GM23338 (cell line): ENCODE measurements around the gene MLF2. TPM values are rescaled to one million over a fixed set of nuclear protein-coding genes. Genes with fewer than 3 reads are reported as not detected.

Source experiments
- ATAC-seq: fragments of 200-7000 bp; cut with Tn5 transposase; 3 replicates; pipeline ENCODE4 v1.9.1; 2020
- DNase-seq: peaks from one replicate; pipeline ENCODE4 v3.0.0-alpha.2; 2015; ENCODE audit warnings: low spot score
- H2AFZ ChIP-seq: fragments of 200-600 bp; sonication (generic); 2 replicates; pipeline ENCODE4 v1.8.0; 2016; ENCODE audit warnings: antibody characterized with exemption, mild to moderate bottlenecking, moderate library complexity
- H3F3A ChIP-seq: fragments of 200-600 bp; sonication (generic); replicated peaks from 2 replicates; pipeline ENCODE4 v1.8.0; 2017; ENCODE audit warnings: antibody characterized with exemption, mixed run types, low read depth
- H3K27ac ChIP-seq: fragments of 200-600 bp; sonication (generic); 2 replicates; pipeline ENCODE4 v1.6.1; 2016; ENCODE audit warnings: low read depth
- H3K27me3 ChIP-seq: fragments of 200-600 bp; sonication (generic); 2 replicates; pipeline ENCODE4 v1.8.0; 2016; ENCODE audit warnings: mild to moderate bottlenecking, mixed run types, moderate library complexity; ENCODE audit not compliant: insufficient read depth
- H3K36me3 ChIP-seq: fragments of 200-600 bp; sonication (generic); 2 replicates; pipeline ENCODE4 v1.8.0; 2016; ENCODE audit warnings: mild to moderate bottlenecking; ENCODE audit not compliant: insufficient read depth
- H3K4me1 ChIP-seq: fragments of 200-600 bp; sonication (generic); 2 replicates; pipeline ENCODE4 v1.8.0; 2016; ENCODE audit warnings: mild to moderate bottlenecking, moderate library complexity; ENCODE audit not compliant: insufficient read depth
- H3K4me2 ChIP-seq: fragments of 200-600 bp; sonication (generic); 2 replicates; pipeline ENCODE4 v1.7.1; 2017; ENCODE audit warnings: mixed run types
- H3K4me3 ChIP-seq: fragments of 200-600 bp; sonication (generic); 2 replicates; pipeline ENCODE4 v1.6.1; 2016; ENCODE audit warnings: mixed run types
- H3K79me2 ChIP-seq: fragments of 200-600 bp; sonication (generic); replicated peaks from 2 replicates; pipeline ENCODE4 v1.8.0; 2017; ENCODE audit warnings: mild to moderate bottlenecking; ENCODE audit not compliant: insufficient read depth
- H3K9me2 ChIP-seq: fragments of 200-600 bp; sonication (generic); 2 replicates; pipeline ENCODE4 v1.8.0; 2017; ENCODE audit not compliant: insufficient read depth
- H4K20me1 ChIP-seq: fragments of 200-600 bp; sonication (generic); replicated peaks from 2 replicates; pipeline ENCODE4 v1.8.0; 2017; ENCODE audit warnings: mild to moderate bottlenecking; ENCODE audit not compliant: insufficient read depth
- H3K27ac Mint-ChIP-seq: 2 replicates; pipeline ENCODE4 v1.8.0; 2020; ENCODE audit warnings: inconsistent platforms, mild to moderate bottlenecking, moderate library complexity, mixed read lengths
- H3K27me3 Mint-ChIP-seq: 3 replicates; pipeline ENCODE4 v1.8.0; 2022; ENCODE audit warnings: low read depth, mild to moderate bottlenecking, moderate library complexity, mixed read lengths, inconsistent platforms; ENCODE audit not compliant: insufficient read depth, poor library complexity
- H3K36me3 Mint-ChIP-seq: 3 replicates; pipeline ENCODE4 v1.8.0; 2021; ENCODE audit warnings: low read depth, mild to moderate bottlenecking, inconsistent platforms, moderate library complexity, mixed read lengths
- H3K4me1 Mint-ChIP-seq: 3 replicates; pipeline ENCODE4 v1.8.0; 2020; ENCODE audit warnings: mild to moderate bottlenecking, inconsistent platforms, mixed read lengths
- H3K4me3 Mint-ChIP-seq: 3 replicates; pipeline ENCODE4 v1.8.0; 2021; ENCODE audit warnings: moderate library complexity, mild to moderate bottlenecking, inconsistent platforms, mixed read lengths
- H3K9me3 Mint-ChIP-seq: 3 replicates; pipeline ENCODE4 v1.8.0; 2020; ENCODE audit warnings: moderate library complexity, mild to moderate bottlenecking, inconsistent platforms, mixed read lengths
- ETS1 ChIP-seq: IDR thresholded peaks from 2 replicates; pipeline ENCODE4 v1.6.1; 2016; ENCODE audit warnings: antibody characterized with exemption
- EZH2 ChIP-seq: fragments of 200-600 bp; sonication (generic); IDR thresholded peaks from one replicate; pipeline ENCODE4 v1.8.0; 2017; ENCODE audit warnings: antibody characterized with exemption, mild to moderate bottlenecking, low read depth; ENCODE audit not compliant: unreplicated experiment
- EZH2phosphoT487 ChIP-seq: fragments of 200-600 bp; sonication (generic); IDR thresholded peaks from one replicate; pipeline ENCODE4 v1.8.1; 2018; ENCODE audit warnings: antibody characterized with exemption; ENCODE audit not compliant: unreplicated experiment
- JUNB ChIP-seq: IDR thresholded peaks from one replicate; pipeline ENCODE4 v1.6.1; 2016; ENCODE audit warnings: antibody characterized with exemption; ENCODE audit not compliant: unreplicated experiment
- POLR2AphosphoS5 ChIP-seq: IDR thresholded peaks from 2 replicates; pipeline ENCODE4 v1.6.1; 2016; ENCODE audit warnings: antibody characterized with exemption, low read depth
- STAT1 ChIP-seq: IDR thresholded peaks from one replicate; pipeline ENCODE4 v1.6.1; 2016; ENCODE audit warnings: antibody characterized with exemption; ENCODE audit not compliant: unreplicated experiment
- ZNF114 ChIP-seq: fragments of 250-450 bp; sonication (Bioruptor Pico); IDR thresholded peaks from 2 replicates; pipeline ENCODE4 v1.5.0; 2020; ENCODE audit warnings: mild to moderate bottlenecking, moderate library complexity
- polyA plus RNA-seq: library from polyadenylated mRNA; unstranded; fragments of >200 nt; fragmentation: Nextera tagmentation; extraction: Ambion mirVana; gene quantifications from 2 replicates; pipeline ENCODE4 v1.2.1, GENCODE V29; 2016
- total RNA-seq: library from RNA; depleted of rRNA; stranded (reverse); fragments of >200 nt; shearing (Covaris generic); gene quantifications from 2 replicates; pipeline ENCODE4 v1.2.3, GENCODE V29; 2014
- TF ChIP-seq, protein P1 (sequence below): IDR thresholded peaks from one replicate; pipeline ENCODE4 v1.6.1; 2018; ENCODE audit warnings: antibody characterized with exemption; ENCODE audit not compliant: unreplicated experiment

MLF2 gene
- total and polyA plus RNA-seq, 2 experiments from 2014 or later = 280 to 289 TPM

GRCh38 chr12:6701078-6701768, 51.7 kb downstream of the MLF2 start:
- H3K36me3 ChIP-seq = no peaks in the 10 kb centered on the region
- H3K27me3 ChIP-seq = peaks cover 28% of the 10 kb centered on the region
- H3K36me3 Mint-ChIP-seq = peaks cover 6% of the 10 kb centered on the region; the same call in 2 of the 3 replicates
- ATAC-seq (no peak), DNase-seq (peak; percentile 42)
- peak overlapping the region; percentile 90 for H3K4me3 ChIP-seq
- H2AFZ ChIP-seq = peak overlapping the region; percentile 97
- peaks cover 36% of the 10 kb centered on the region for H3K27me3 Mint-ChIP-seq
- 0 out of 2 replicates have a peak, but pooled peaks cover 3% of the 10 kb centered on the region for H3K79me2 ChIP-seq
- H3K27ac ChIP-seq = no peak overlapping the region
- TF ChIP-seq STAT1 = no peak
- TF ChIP-seq JUNB = no peak
- TF ChIP-seq ETS1 = no peak
- TF ChIP-seq ZNF114 (CRISPR knock-in tag) = no peak
- TF ChIP-seq, protein P1, sequence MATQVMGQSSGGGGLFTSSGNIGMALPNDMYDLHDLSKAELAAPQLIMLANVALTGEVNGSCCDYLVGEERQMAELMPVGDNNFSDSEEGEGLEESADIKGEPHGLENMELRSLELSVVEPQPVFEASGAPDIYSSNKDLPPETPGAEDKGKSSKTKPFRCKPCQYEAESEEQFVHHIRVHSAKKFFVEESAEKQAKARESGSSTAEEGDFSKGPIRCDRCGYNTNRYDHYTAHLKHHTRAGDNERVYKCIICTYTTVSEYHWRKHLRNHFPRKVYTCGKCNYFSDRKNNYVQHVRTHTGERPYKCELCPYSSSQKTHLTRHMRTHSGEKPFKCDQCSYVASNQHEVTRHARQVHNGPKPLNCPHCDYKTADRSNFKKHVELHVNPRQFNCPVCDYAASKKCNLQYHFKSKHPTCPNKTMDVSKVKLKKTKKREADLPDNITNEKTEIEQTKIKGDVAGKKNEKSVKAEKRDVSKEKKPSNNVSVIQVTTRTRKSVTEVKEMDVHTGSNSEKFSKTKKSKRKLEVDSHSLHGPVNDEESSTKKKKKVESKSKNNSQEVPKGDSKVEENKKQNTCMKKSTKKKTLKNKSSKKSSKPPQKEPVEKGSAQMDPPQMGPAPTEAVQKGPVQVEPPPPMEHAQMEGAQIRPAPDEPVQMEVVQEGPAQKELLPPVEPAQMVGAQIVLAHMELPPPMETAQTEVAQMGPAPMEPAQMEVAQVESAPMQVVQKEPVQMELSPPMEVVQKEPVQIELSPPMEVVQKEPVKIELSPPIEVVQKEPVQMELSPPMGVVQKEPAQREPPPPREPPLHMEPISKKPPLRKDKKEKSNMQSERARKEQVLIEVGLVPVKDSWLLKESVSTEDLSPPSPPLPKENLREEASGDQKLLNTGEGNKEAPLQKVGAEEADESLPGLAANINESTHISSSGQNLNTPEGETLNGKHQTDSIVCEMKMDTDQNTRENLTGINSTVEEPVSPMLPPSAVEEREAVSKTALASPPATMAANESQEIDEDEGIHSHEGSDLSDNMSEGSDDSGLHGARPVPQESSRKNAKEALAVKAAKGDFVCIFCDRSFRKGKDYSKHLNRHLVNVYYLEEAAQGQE = no peak
- TF ChIP-seq EZH2 = no peak
- TF ChIP-seq POLR2AphosphoS5 = no peak
- H3K4me1 ChIP-seq = peaks cover 15% of the 10 kb centered on the region
- no peaks in the 10 kb centered on the region for H3K9me2 ChIP-seq
- H3K4me3 Mint-ChIP-seq = peak overlapping the region; percentile 85
- H3K9me3 Mint-ChIP-seq = peaks cover 4% of the 10 kb centered on the region
- H4K20me1 ChIP-seq = no peaks in the 10 kb centered on the region
- H3K4me2 ChIP-seq = peak overlapping the region; percentile 95
- no peak overlapping the region for H3K27ac Mint-ChIP-seq
- H3F3A ChIP-seq = peaks cover 14% of the 10 kb centered on the region; the same call in 1 of the 2 replicates
- peaks cover 27% of the 10 kb centered on the region for H3K4me1 Mint-ChIP-seq

GRCh38 chr12:6700646-6701051, 52.3 kb downstream of the MLF2 start, which contains the start of gene PIANP:
TSS of gene PIANP (minus strand) at chr12:6700815. CDS start at chr12:6698061, 2,754 bp downstream.
- H3K9me2 ChIP-seq = no peaks in the 10 kb centered on the region
- peak within 1 kb of the TSS; percentile 90 for H3K4me3 ChIP-seq
- peaks cover 4% of the 10 kb centered on the region for H3K9me3 Mint-ChIP-seq
- peaks cover 27% of the 10 kb centered on the region for H3K4me1 Mint-ChIP-seq
- peak within 1 kb of the TSS; percentile 95 for H3K4me2 ChIP-seq
- peaks cover 28% of the 10 kb centered on the region for H3K27me3 ChIP-seq
- H3K27ac Mint-ChIP-seq = no peak within 1 kb of the TSS
- no peaks in the 10 kb centered on the region for H4K20me1 ChIP-seq
- peaks cover 6% of the 10 kb centered on the region; the same call in 2 of the 3 replicates for H3K36me3 Mint-ChIP-seq
- DNase-seq (peak; percentile 58), ATAC-seq (peak; percentile 50)
- H3F3A ChIP-seq = peaks cover 14% of the 10 kb centered on the region; the same call in 1 of the 2 replicates
- H3K27ac ChIP-seq = no peak within 1 kb of the TSS
- 0 out of 2 replicates have a peak, but pooled peaks cover 3% of the 10 kb centered on the region for H3K79me2 ChIP-seq
- peak within 1 kb of the TSS; percentile 97 for H2AFZ ChIP-seq
- no peaks in the 10 kb centered on the region for H3K36me3 ChIP-seq
- H3K27me3 Mint-ChIP-seq = peaks cover 36% of the 10 kb centered on the region
- H3K4me1 ChIP-seq = peaks cover 15% of the 10 kb centered on the region
- H3K4me3 Mint-ChIP-seq = peak within 1 kb of the TSS; percentile 86
- TF ChIP-seq EZH2phosphoT487 = no peak
- no peak for TF ChIP-seq POLR2AphosphoS5
- no peak for TF ChIP-seq EZH2
- TF ChIP-seq, protein P1 = no peak
- no peak for TF ChIP-seq ETS1
